COLO668 (cell line): Measurements from ENCODE around the gene ANKRD1.

Experiments
- DNase-seq: peaks from one replicate; lab custom pipeline; 2025; ENCODE audit not compliant: unreplicated experiment; lab: John Stamatoyannopoulos, UW

ANKRD1 gene

GRCh38 chr10:90862908-90863514 lies 57.9 kb downstream of the ANKRD1 start:
- DNase-seq = no peak
